Measurements from ENCODE around the gene BACE1.

DNA sequence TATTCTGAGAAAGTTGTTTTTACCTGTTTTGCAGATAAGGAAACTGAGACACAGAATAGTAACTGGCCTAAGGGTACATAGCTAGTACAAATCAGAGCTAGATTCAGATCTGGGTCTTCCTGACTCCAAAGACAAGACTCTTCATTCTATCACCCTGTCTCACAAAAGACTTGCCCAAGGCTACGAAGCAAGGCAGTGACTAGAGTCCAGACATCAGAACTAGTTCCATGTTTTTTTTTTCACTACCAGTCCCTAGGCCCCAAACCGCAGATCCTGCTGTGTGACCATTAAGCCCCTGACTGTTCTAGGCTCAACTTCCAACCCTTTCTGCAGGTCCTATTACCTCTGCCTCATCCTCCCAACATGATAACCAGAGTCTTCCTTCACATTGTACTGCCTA is 23.4 kb downstream of the BACE1 start:
- TF ChIP-seq CTCF (IDR thresholded peaks at IDR 0.05) (no peak), POLR2A (IDR thresholded peaks at IDR 0.05) (no peak), POLR2AphosphoS5 (IDR thresholded peaks at IDR 0.05) (no peak), EP300 (IDR thresholded peaks at IDR 0.05) (no peak)

Measured in sigmoid colon (tissue), 4 donors.